ENCODE data around the gene MRPL1. TPM values are rescaled to one million over a fixed set of nuclear protein-coding genes. Genes with fewer than 3 reads are reported as not detected.
"Not testable (repeated sequence)": the region's sequence is repeated elsewhere in the genome, so short reads cannot be mapped to it uniquely, and the experiment has no call there.

The MRPL1 gene
- total RNA-seq, 1 experiment from 2014 or later = 43.6 TPM

GRCh38 chr4:77843628-77844027 is 19.0 kb upstream of the MRPL1 start:
- DNase-seq = no peak
- Histone ChIP-seq H3K4me3 (no peak overlapping the region), H3K9me3 (no peaks in the 10 kb centered on the region), H3K27me3 (no peaks in the 10 kb centered on the region), H3K36me3 (no peaks in the 10 kb centered on the region)

GRCh38 chr4:77844363-77844762 is 18.3 kb upstream of the MRPL1 start:
- Histone ChIP-seq H3K9me3 (no peaks in the 10 kb centered on the region), H3K4me3 (no peak overlapping the region), H3K36me3 (no peaks in the 10 kb centered on the region), H3K27me3 (no peaks in the 10 kb centered on the region)
- no peak for DNase-seq

GRCh38 chr4:77845400-77845799 is 17.2 kb upstream of the MRPL1 start:
- H3K36me3 ChIP-seq = no peaks in the 10 kb centered on the region
- H3K9me3 ChIP-seq = no peaks in the 10 kb centered on the region
- DNase-seq = no peak
- no peak overlapping the region for H3K4me3 ChIP-seq
- no peaks in the 10 kb centered on the region for H3K27me3 ChIP-seq

GRCh38 chr4:77845929-77846328 is 16.7 kb upstream of the MRPL1 start:
- Histone ChIP-seq H3K27me3 (no peaks in the 10 kb centered on the region), H3K4me3 (no peak overlapping the region), H3K36me3 (no peaks in the 10 kb centered on the region), H3K9me3 (no peaks in the 10 kb centered on the region)
- DNase-seq = no peak

- H3K9me3 ChIP-seq = no peaks in the 10 kb centered on the region
- no peak overlapping the region for H3K4me3 ChIP-seq
- no peak for DNase-seq
- H3K36me3 ChIP-seq = no peaks in the 10 kb centered on the region
- no peaks in the 10 kb centered on the region for H3K27me3 ChIP-seq
Observed at GRCh38 chr4:77848508-77848907, 14.1 kb upstream of the MRPL1 start.

DNA sequence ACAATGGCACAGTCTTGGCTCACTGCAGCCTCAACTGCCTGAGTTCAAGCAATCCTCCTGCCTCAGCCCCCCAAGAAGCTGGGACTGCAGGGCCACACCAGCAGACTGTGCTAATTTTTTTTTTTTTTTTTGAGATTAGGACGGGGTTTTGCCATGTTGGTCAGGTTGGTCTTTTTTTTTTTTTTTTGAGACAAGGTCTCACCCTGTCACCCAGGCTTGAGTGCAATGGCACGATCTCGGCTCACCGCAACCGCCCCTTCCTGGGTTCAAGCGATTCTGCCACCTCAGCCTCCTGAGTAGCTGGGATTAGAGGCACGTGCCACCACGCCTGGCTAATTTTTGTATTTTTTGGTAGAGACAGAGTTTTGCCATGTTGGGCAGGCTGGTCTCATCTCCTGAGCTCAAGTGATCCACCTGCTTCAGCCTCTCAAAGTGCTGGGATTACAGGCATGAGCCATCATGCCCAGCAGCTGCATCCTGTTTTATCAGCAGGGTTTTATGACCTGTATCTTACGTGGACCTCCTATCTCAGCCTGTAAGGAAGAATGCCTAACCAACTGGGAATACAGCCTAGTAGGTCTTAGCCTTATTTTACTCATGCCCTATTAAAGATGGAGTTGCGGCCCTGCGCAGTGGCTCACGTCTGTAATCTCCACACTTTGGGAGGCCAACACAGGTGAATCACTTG is 13.2 kb upstream of the MRPL1 start:
- no peak for DNase-seq
- Histone ChIP-seq H3K27me3 (no peaks in the 10 kb centered on the region), H3K9me3 (no peaks in the 10 kb centered on the region), H3K36me3 (no peaks in the 10 kb centered on the region), H3K4me3 (no peak overlapping the region)

DNA sequence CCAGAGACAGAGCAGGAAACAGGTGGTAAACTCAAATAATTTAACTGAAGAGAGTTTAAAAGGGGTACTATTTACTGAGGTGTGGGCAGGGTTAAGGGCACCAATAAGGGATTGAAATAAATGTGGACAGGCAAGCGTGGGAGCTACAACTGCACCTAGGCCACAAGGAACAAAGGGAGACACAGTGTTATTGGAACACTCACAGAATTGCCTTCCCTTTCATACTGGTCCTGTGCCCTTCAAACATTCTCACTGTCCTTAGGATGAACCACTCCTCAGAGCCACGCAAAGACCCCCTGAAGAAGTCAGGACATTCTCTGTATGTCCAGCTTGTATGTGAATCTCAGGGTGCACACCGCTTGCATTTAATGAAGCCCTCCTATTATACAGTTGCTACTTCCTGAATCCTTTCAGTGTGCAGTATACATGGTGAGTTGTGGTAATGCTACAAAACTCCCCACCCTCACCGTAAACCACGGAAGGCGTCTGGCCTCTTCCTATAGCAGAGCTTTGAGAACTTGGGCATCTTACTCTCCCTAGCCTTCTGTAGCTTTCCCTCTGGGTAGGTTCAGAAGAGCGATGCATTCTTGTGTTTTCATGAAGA is 9.6 kb upstream of the MRPL1 start:
- Histone ChIP-seq H3K36me3 (no peaks in the 10 kb centered on the region), H3K9me3 (no peaks in the 10 kb centered on the region), H3K4me3 (no peak overlapping the region), H3K27me3 (no peaks in the 10 kb centered on the region)
- DNase-seq = no peak

GRCh38 chr4:77854431-77855111 is 8.1 kb upstream of the MRPL1 start:
- H3K27me3 ChIP-seq = no peaks in the 10 kb centered on the region
- no peaks in the 10 kb centered on the region for H3K9me3 ChIP-seq
- H3K4me3 ChIP-seq = no peak overlapping the region
- H3K36me3 ChIP-seq = no peaks in the 10 kb centered on the region
- no peak for DNase-seq

DNA sequence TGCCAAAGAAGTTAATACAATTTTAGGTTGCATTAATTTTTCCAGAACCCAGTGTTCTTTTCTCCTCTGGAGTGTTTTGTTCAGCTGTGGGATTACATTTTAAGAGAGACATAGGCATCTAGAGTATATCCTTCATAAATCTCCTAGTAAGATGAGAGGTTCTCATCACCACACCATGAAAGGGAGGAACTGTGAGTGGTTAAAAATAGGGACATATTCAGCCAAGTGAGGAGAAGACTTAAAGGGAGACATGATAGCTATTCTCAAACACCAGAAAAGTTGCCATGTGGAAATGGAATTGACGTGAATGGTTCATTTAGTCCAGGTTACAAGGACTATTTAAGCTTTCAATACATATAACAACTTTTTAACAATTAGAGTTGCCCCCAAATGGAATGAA is 6.5 kb upstream of the MRPL1 start:
- Histone ChIP-seq H3K27me3 (no peaks in the 10 kb centered on the region), H3K4me3 (no peak overlapping the region), H3K9me3 (no peaks in the 10 kb centered on the region), H3K36me3 (no peaks in the 10 kb centered on the region)
- DNase-seq = no peak

GRCh38 chr4:77859256-77859655 is 3.4 kb upstream of the MRPL1 start:
- Histone ChIP-seq H3K9me3 (no peaks in the 10 kb centered on the region), H3K36me3 (no peaks in the 10 kb centered on the region)
- no peak for DNase-seq

GRCh38 chr4:77861495-77861894 is 1.1 kb upstream of the MRPL1 start:
- no peaks in the 10 kb centered on the region for H3K27me3 ChIP-seq
- no peaks in the 10 kb centered on the region for H3K9me3 ChIP-seq
- H3K4me3 ChIP-seq = no peak overlapping the region
- H3K36me3 ChIP-seq = no peaks in the 10 kb centered on the region; the same call in 1 of the 2 replicates
- DNase-seq = no peak

More at GRCh38 chr4:77859256-77859655, 3.4 kb upstream of the MRPL1 start:
- Histone ChIP-seq H3K27me3 (no peaks in the 10 kb centered on the region), H3K4me3 (no peak overlapping the region)

DNA sequence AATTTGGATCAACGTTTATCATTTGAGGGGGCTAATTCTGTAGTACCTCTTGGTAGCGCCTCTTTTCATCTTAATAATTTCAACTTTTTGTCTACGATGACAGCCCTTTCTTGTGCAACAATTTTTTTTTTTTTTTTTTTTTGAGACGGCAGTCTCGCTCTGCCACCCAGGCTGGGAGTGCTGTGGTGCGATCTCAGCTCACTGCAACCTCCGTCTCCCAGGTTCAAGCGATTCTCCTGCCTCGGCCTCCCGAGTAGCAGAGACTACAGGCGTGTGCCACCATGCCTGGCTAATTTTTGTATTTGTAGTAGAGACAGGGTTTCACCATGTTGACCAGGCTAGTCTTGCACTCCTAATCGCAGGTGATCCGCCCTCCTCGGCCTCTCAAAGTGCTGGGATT is 711 bp downstream of the MRPL1 start:
- peak overlapping the region; percentile 80 for H3K4me3 ChIP-seq
- not testable (repeated sequence) for H3K36me3 ChIP-seq, H3K27me3 ChIP-seq, H3K9me3 ChIP-seq, DNase-seq

- Histone ChIP-seq H3K9me3 (no peaks in the 10 kb centered on the region), H3K27me3 (no peaks in the 10 kb centered on the region), H3K4me3 (no peak overlapping the region), H3K36me3 (no peaks in the 10 kb centered on the region; the same call in 1 of the 2 replicates)
- no peak for DNase-seq
Observed at GRCh38 chr4:77865259-77865658, 2.6 kb downstream of the MRPL1 start.

DNA sequence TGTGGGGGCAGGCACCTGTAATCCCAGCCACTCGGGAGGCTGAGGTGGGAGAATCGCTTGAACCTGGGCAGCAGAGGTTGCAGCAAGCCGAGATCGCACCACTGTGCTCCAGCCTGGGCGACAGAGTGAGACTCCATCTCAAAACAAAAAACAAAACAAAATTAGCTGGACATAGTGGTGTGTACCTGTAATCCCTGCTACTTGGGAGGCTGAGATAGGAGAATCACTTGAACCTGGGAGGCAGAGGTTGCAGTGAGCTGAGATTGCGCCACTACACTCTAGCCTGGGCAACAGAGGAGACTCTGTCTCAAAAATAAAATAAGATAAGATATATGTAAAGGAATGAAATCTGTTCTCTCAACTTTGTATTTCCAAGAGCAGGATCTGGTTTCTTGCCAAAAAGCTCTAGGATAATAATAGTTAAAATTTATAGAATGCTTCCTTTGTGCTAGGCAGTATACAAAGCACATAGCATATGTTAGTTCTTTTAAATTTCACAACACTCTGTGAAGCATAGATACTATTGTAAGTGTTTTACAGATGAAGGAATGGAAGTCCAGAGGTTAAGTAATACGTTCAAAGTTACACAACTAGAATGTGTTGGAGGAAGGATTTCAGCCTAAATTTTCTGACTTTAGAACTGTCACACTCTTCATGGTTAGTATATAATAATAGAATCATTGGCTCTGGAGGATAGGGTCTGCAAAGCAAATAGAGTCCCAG is 10.3 kb downstream of the MRPL1 start:
- Histone ChIP-seq H3K36me3 (peaks cover 12% of the 10 kb centered on the region; the same call in 1 of the 2 replicates), H3K27me3 (no peaks in the 10 kb centered on the region), H3K4me3 (no peak overlapping the region), H3K9me3 (no peaks in the 10 kb centered on the region)
- DNase-seq = no peak

DNA sequence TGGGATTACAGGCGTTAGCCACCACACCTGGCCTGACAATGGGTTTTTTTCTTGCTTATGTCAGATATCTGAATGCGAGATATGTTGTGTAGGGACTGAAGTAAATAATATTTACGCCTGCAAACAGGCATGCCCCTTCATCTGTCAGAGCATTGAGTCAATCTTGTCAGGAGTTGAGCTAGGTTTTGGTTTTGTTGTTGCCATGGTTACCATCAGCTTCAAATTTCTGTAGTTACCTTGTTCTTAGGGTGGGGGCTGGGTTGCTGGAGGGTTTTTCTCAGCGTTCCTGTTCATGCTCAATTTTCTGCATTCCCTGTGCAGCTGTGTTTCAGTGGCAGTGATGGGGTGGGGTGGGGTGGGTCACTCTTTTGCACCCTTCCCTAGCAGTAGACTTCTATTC is 14.5 kb downstream of the MRPL1 start:
- H3K27me3 ChIP-seq = no peaks in the 10 kb centered on the region
- no peak overlapping the region for H3K4me3 ChIP-seq
- no peak for DNase-seq
- peaks cover 7% of the 10 kb centered on the region; the same call in 1 of the 2 replicates for H3K36me3 ChIP-seq
- no peaks in the 10 kb centered on the region for H3K9me3 ChIP-seq

GRCh38 chr4:77877771-77878565 is 15.3 kb downstream of the MRPL1 start:
- Histone ChIP-seq H3K4me3 (no peak overlapping the region), H3K27me3 (no peaks in the 10 kb centered on the region), H3K9me3 (no peaks in the 10 kb centered on the region), H3K36me3 (0 out of 2 replicates have a peak, but pooled peaks cover 7% of the 10 kb centered on the region)
- no peak for DNase-seq
